HEK293 (cell line): Measurements from ENCODE around the gene ING4.

Experiments
- HOXC10 ChIP-seq: sonication (generic); formaldehyde crosslinking; IDR thresholded peaks from 2 replicates; pipeline ENCODE4 v1.8.1; 2023; ENCODE audit warnings: mild to moderate bottlenecking, missing genetic modification reagents
- KLF10 ChIP-seq: fragments of 450-650 bp; IDR thresholded peaks from 2 replicates; pipeline ENCODE4 v1.5.1; 2018; ENCODE audit warnings: missing biosample characterization, mild to moderate bottlenecking, missing genetic modification characterization
- OSR2 ChIP-seq: fragments of 450-650 bp; formaldehyde crosslinking; IDR thresholded peaks from 2 replicates; pipeline ENCODE4 v1.5.1; 2016; ENCODE audit warnings: missing biosample characterization, missing genetic modification characterization
- SCRT1 ChIP-seq: fragments of 450-650 bp; formaldehyde crosslinking; IDR thresholded peaks from 2 replicates; pipeline ENCODE4 v1.5.1; 2016; ENCODE audit warnings: missing biosample characterization, missing genetic modification characterization, borderline replicate concordance
- SCRT2 ChIP-seq: fragments of 450-650 bp; formaldehyde crosslinking; IDR thresholded peaks from 2 replicates; pipeline ENCODE4 v1.5.1; 2016; ENCODE audit warnings: missing biosample characterization, missing genetic modification characterization
- SETDB1 ChIP-seq: IDR thresholded peaks from one replicate; pipeline ENCODE4 v1.6.1; 2017; ENCODE audit warnings: mild to moderate bottlenecking, low read length, moderate library complexity, mixed read lengths; ENCODE audit not compliant: insufficient read length
- TCF7L2 ChIP-seq: IDR thresholded peaks from 2 replicates; pipeline ENCODE4 v1.6.1; 2011; ENCODE audit warnings: low read depth, mild to moderate bottlenecking, inconsistent platforms, low read length, moderate library complexity, borderline replicate concordance
- ZBTB17 ChIP-seq: fragments of 450-650 bp; formaldehyde crosslinking; IDR thresholded peaks from 2 replicates; pipeline ENCODE4 v1.5.1; 2016; ENCODE audit warnings: missing biosample characterization, missing genetic modification characterization
- ZBTB20 ChIP-seq: fragments of 450-650 bp; formaldehyde crosslinking; IDR thresholded peaks from 2 replicates; pipeline ENCODE4 v1.5.1; 2016; ENCODE audit warnings: missing biosample characterization, missing genetic modification characterization
- ZNF121 ChIP-seq: fragments of 450-650 bp; formaldehyde crosslinking; IDR thresholded peaks from 2 replicates; pipeline ENCODE4 v1.5.1; 2016; ENCODE audit warnings: missing biosample characterization, missing genetic modification characterization
- ZNF132 ChIP-seq: fragments of 450-650 bp; formaldehyde crosslinking; IDR thresholded peaks from 2 replicates; pipeline ENCODE4 v1.5.1; 2017; ENCODE audit warnings: missing biosample characterization, missing genetic modification characterization, borderline replicate concordance
- ZNF133 ChIP-seq: fragments of 450-650 bp; formaldehyde crosslinking; IDR thresholded peaks from 2 replicates; pipeline ENCODE4 v1.5.1; 2016; ENCODE audit warnings: missing biosample characterization, missing genetic modification characterization
- ZNF155 ChIP-seq: fragments of 450-650 bp; formaldehyde crosslinking; IDR thresholded peaks from 2 replicates; pipeline ENCODE4 v1.5.1; 2016; ENCODE audit warnings: missing biosample characterization, missing genetic modification characterization
- ZNF221 ChIP-seq: fragments of 450-650 bp; formaldehyde crosslinking; IDR thresholded peaks from 2 replicates; pipeline ENCODE4 v1.5.1; 2017; ENCODE audit warnings: missing biosample characterization, missing genetic modification characterization, borderline replicate concordance
- ZNF223 ChIP-seq: fragments of 450-650 bp; formaldehyde crosslinking; IDR thresholded peaks from 2 replicates; pipeline ENCODE4 v1.5.1; 2016; ENCODE audit warnings: missing biosample characterization, missing genetic modification characterization
- ZNF239 ChIP-seq: fragments of 450-650 bp; formaldehyde crosslinking; IDR thresholded peaks from 2 replicates; pipeline ENCODE4 v1.5.1; 2016; ENCODE audit warnings: missing biosample characterization, missing genetic modification characterization
- ZNF24 ChIP-seq: fragments of 450-650 bp; formaldehyde crosslinking; IDR thresholded peaks from 2 replicates; pipeline ENCODE4 v1.5.1; 2016; ENCODE audit warnings: missing biosample characterization, missing genetic modification characterization
- ZNF266 ChIP-seq: fragments of 450-650 bp; formaldehyde crosslinking; IDR thresholded peaks from 2 replicates; pipeline ENCODE4 v1.5.1; 2016; ENCODE audit warnings: missing biosample characterization, missing genetic modification characterization, low read depth
- ZNF302 ChIP-seq: fragments of 450-650 bp; formaldehyde crosslinking; IDR thresholded peaks from 2 replicates; pipeline ENCODE4 v1.5.1; 2016; ENCODE audit warnings: missing biosample characterization, missing genetic modification characterization, low read depth
- ZNF350 ChIP-seq: fragments of 450-650 bp; formaldehyde crosslinking; IDR thresholded peaks from 2 replicates; pipeline ENCODE4 v1.5.0; 2017; ENCODE audit warnings: missing biosample characterization, mild to moderate bottlenecking, missing genetic modification characterization
- ZNF391 ChIP-seq: fragments of 450-650 bp; formaldehyde crosslinking; IDR thresholded peaks from 2 replicates; pipeline ENCODE4 v1.5.1; 2016; ENCODE audit warnings: low read depth, missing biosample characterization, missing genetic modification characterization, borderline replicate concordance
- ZNF521 ChIP-seq: fragments of 450-650 bp; formaldehyde crosslinking; IDR thresholded peaks from 2 replicates; pipeline ENCODE4 v1.5.1; 2017; ENCODE audit warnings: missing biosample characterization, mild to moderate bottlenecking, missing genetic modification characterization
- ZNF621 ChIP-seq: fragments of 450-650 bp; formaldehyde crosslinking; IDR thresholded peaks from 2 replicates; pipeline ENCODE4 v1.5.1; 2017; ENCODE audit warnings: missing biosample characterization, missing genetic modification characterization
- ZNF670 ChIP-seq: fragments of 450-650 bp; formaldehyde crosslinking; IDR thresholded peaks from 2 replicates; pipeline ENCODE4 v1.5.1; 2016; ENCODE audit warnings: missing biosample characterization, missing genetic modification characterization, low read depth
- ZNF677 ChIP-seq: fragments of 450-650 bp; IDR thresholded peaks from 2 replicates; pipeline ENCODE4 v1.5.0; 2018; ENCODE audit warnings: missing biosample characterization, mild to moderate bottlenecking, missing genetic modification characterization, moderate library complexity
- ZNF776 ChIP-seq: fragments of 450-650 bp; formaldehyde crosslinking; IDR thresholded peaks from 2 replicates; pipeline ENCODE4 v1.5.0; 2017; ENCODE audit warnings: missing biosample characterization, missing genetic modification characterization, borderline replicate concordance
- ZNF777 ChIP-seq: fragments of 450-650 bp; formaldehyde crosslinking; IDR thresholded peaks from 2 replicates; pipeline ENCODE4 v1.5.1; 2017; ENCODE audit warnings: missing biosample characterization, missing genetic modification characterization, borderline replicate concordance
- ZNF830 ChIP-seq: fragments of 450-650 bp; IDR thresholded peaks from 2 replicates; pipeline ENCODE4 v1.5.0; 2018; ENCODE audit warnings: missing biosample characterization, missing genetic modification characterization, low read depth, mild to moderate bottlenecking, moderate library complexity
- TF ChIP-seq, protein P1 (sequence below): fragments of 450-650 bp; formaldehyde crosslinking; IDR thresholded peaks from 2 replicates; pipeline ENCODE4 v1.5.1; 2016; ENCODE audit warnings: missing biosample characterization, missing genetic modification characterization
- TF ChIP-seq, protein P2 (sequence below): fragments of 450-650 bp; formaldehyde crosslinking; IDR thresholded peaks from 2 replicates; pipeline ENCODE4 v1.5.1; 2016; ENCODE audit warnings: missing biosample characterization, missing genetic modification characterization
- TF ChIP-seq, protein P3 (sequence below): fragments of 450-650 bp; formaldehyde crosslinking; IDR thresholded peaks from 2 replicates; pipeline ENCODE4 v1.5.1; 2016; ENCODE audit warnings: missing biosample characterization, missing genetic modification characterization
- TF ChIP-seq, protein P4 (sequence below): fragments of 450-650 bp; formaldehyde crosslinking; IDR thresholded peaks from 2 replicates; pipeline ENCODE4 v1.5.1; 2016; ENCODE audit warnings: missing biosample characterization, missing genetic modification characterization
- TF ChIP-seq, protein P5 (sequence below): fragments of 450-650 bp; formaldehyde crosslinking; IDR thresholded peaks from 2 replicates; pipeline ENCODE4 v1.5.1; 2016; ENCODE audit warnings: missing biosample characterization, missing genetic modification characterization

Gene ING4

DNA sequence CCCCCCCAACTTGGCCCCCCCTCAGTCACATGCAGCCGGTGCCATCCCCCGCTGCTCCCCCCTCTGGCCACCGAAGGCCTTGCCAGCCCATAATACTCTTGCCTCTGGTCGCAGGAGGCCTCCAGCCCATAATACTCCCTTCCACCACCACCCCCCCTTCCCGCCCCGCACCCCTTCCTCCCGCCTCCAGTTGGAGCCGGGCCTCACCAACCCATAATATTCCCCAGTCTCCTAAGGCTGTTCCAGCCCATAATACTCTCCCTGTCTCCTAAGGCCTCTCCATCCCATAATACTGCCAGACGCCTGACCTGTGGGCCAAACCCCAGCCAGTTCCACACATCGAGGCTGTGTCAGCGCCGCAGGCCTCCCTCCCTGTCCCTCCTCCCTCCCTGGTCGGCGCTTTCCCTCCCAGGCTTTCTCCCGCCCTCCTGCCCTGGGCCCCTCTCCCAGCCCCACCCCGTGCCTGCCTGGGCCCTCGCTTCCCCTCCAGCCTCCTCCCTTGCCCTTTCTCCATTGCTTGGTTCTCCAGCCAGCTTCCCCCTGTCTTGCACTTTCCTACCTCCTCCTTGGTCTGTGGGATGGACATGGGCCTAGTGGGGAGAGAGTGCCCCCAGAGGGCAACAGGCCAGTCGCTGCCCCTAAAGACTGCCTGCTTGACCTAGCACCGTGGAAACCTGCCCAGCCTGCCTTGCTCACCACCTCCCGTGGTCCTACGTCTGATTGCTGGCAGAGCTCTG lies 49.0 kb downstream of the ING4 start (continued):
- TF ChIP-seq ZNF621 (tag by site-specific recombination) (no peak), OSR2 (tag by site-specific recombination) (no peak), SCRT2 (tag by site-specific recombination) (peak; percentile 86), ZNF391 (tag by site-specific recombination) (no peak), ZNF302 (tag by site-specific recombination) (no peak), ZNF350 (tag by site-specific recombination) (no peak), ZNF830 (tag by site-specific recombination) (no peak), TCF7L2 (no peak), ZBTB20 (tag by site-specific recombination) (peak; percentile 86), SCRT1 (tag by site-specific recombination) (peak; percentile 65; the same call in 1 of the 2 replicates), ZNF121 (tag by site-specific recombination) (no peak), ZNF133 (tag by site-specific recombination) (no peak), ZNF521 (tag by site-specific recombination) (no peak), ZNF223 (tag by site-specific recombination) (peak; percentile 95), ZNF221 (no peak), ZNF776 (tag by site-specific recombination) (no peak), ZNF155 (tag by site-specific recombination) (no peak), KLF10 (no peak), ZNF239 (tag by site-specific recombination) (no peak), ZBTB17 (tag by site-specific recombination) (peak; percentile 82), ZNF132 (tag by site-specific recombination) (no peak), ZNF670 (tag by site-specific recombination) (no peak), HOXC10 (no peak), ZNF777 (tag by site-specific recombination) (no peak), SETDB1 (no peak), ZNF677 (tag by site-specific recombination) (no peak), ZNF24 (peak; percentile 69), ZNF266 (tag by site-specific recombination) (no peak)
- TF ChIP-seq, protein P1, sequence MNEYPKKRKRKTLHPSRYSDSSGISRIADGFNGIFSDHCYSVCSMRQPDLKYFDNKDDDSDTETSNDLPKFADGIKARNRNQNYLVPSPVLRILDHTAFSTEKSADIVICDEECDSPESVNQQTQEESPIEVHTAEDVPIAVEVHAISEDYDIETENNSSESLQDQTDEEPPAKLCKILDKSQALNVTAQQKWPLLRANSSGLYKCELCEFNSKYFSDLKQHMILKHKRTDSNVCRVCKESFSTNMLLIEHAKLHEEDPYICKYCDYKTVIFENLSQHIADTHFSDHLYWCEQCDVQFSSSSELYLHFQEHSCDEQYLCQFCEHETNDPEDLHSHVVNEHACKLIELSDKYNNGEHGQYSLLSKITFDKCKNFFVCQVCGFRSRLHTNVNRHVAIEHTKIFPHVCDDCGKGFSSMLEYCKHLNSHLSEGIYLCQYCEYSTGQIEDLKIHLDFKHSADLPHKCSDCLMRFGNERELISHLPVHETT (tag by site-specific recombination): peak; percentile 14; the same call in 1 of the 2 replicates
- TF ChIP-seq, protein P2, sequence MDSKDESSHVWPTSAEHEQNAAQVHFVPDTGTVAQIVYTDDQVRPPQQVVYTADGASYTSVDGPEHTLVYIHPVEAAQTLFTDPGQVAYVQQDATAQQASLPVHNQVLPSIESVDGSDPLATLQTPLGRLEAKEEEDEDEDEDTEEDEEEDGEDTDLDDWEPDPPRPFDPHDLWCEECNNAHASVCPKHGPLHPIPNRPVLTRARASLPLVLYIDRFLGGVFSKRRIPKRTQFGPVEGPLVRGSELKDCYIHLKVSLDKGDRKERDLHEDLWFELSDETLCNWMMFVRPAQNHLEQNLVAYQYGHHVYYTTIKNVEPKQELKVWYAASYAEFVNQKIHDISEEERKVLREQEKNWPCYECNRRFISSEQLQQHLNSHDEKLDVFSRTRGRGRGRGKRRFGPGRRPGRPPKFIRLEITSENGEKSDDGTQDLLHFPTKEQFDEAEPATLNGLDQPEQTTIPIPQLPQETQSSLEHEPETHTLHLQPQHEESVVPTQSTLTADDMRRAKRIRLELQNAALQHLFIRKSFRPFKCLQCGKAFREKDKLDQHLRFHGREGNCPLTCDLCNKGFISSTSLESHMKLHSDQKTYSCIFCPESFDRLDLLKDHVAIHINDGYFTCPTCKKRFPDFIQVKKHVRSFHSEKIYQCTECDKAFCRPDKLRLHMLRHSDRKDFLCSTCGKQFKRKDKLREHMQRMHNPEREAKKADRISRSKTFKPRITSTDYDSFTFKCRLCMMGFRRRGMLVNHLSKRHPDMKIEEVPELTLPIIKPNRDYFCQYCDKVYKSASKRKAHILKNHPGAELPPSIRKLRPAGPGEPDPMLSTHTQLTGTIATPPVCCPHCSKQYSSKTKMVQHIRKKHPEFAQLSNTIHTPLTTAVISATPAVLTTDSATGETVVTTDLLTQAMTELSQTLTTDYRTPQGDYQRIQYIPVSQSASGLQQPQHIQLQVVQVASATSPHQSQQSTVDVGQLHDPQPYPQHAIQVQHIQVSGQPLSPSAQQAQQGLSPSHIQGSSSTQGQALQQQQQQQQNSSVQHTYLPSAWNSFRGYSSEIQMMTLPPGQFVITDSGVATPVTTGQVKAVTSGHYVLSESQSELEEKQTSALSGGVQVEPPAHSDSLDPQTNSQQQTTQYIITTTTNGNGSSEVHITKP (tag by site-specific recombination): peak; percentile 77
- TF ChIP-seq, protein P3, sequence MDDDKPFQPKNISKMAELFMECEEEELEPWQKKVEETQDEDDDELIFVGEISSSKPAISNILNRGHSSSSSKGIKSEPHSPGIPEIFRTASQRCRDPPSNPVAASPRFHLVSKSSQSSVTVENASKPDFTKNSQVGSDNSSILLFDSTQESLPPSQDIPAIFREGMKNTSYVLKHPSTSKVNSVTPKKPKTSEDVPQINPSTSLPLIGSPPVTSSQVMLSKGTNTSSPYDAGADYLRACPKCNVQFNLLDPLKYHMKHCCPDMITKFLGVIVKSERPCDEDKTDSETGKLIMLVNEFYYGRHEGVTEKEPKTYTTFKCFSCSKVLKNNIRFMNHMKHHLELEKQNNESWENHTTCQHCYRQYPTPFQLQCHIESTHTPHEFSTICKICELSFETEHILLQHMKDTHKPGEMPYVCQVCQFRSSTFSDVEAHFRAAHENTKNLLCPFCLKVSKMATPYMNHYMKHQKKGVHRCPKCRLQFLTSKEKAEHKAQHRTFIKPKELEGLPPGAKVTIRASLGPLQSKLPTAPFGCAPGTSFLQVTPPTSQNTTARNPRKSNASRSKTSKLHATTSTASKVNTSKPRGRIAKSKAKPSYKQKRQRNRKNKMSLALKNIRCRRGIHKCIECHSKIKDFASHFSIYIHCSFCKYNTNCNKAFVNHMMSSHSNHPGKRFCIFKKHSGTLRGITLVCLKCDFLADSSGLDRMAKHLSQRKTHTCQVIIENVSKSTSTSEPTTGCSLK (tag by site-specific recombination): no peak
- TF ChIP-seq, protein P4, sequence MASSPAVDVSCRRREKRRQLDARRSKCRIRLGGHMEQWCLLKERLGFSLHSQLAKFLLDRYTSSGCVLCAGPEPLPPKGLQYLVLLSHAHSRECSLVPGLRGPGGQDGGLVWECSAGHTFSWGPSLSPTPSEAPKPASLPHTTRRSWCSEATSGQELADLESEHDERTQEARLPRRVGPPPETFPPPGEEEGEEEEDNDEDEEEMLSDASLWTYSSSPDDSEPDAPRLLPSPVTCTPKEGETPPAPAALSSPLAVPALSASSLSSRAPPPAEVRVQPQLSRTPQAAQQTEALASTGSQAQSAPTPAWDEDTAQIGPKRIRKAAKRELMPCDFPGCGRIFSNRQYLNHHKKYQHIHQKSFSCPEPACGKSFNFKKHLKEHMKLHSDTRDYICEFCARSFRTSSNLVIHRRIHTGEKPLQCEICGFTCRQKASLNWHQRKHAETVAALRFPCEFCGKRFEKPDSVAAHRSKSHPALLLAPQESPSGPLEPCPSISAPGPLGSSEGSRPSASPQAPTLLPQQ: peak; percentile 97
- TF ChIP-seq, protein P5, sequence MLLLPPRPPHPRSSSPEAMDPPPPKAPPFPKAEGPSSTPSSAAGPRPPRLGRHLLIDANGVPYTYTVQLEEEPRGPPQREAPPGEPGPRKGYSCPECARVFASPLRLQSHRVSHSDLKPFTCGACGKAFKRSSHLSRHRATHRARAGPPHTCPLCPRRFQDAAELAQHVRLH (tag by site-specific recombination): peak; percentile 44; the same call in 1 of the 2 replicates
